CD14-positive monocyte (primary cell): ENCODE data around the gene CEP128. TPM values are rescaled to one million over a fixed set of nuclear protein-coding genes. Genes with fewer than 3 reads are reported as not detected.

ENCODE experiments used
- DNase-seq, 3 donors: peaks; one replicate each; pipeline ENCODE4 v3.0.0-alpha.2; 2011 to 2022
- H2AFZ ChIP-seq: 2 replicates; pipeline ENCODE4 v1.6.0; 2012; ENCODE audit warnings: mild to moderate bottlenecking, low read depth, low read length, inconsistent platforms; ENCODE audit not compliant: insufficient read depth, poor library complexity, severe bottlenecking
- H3K27ac ChIP-seq, 2 donors: 1 replicate in 1 of 2; 2 replicates in 1 of 2; pipeline ENCODE4 v1.5.1; 2012 to 2013; ENCODE audit warnings: low read length in 2 of 2, control low read depth in 1 of 2, inconsistent platforms in 1 of 2, low read depth in 1 of 2, mild to moderate bottlenecking in 1 of 2
- H3K27me3 ChIP-seq, 2 donors: one replicate each; pipeline versions ENCODE4 v1.6.0 to v1.6.1; 2011 to 2013; ENCODE audit warnings: low read length in 2 of 2; ENCODE audit not compliant: control insufficient read depth in 2 of 2, insufficient read depth in 2 of 2
- H3K36me3 ChIP-seq, 2 donors: replicated peaks in 1 of 2; 1 replicate in 1 of 2; 2 replicates in 1 of 2; pipeline versions ENCODE4 v1.5.1 to v1.6.1; 2012 to 2013; ENCODE audit warnings: low read length in 2 of 2, control low read depth in 1 of 2, inconsistent platforms in 1 of 2, mild to moderate bottlenecking in 1 of 2; ENCODE audit not compliant: insufficient read depth in 2 of 2, control insufficient read depth in 1 of 2
- H3K4me1 ChIP-seq, 2 donors: 1 replicate in 1 of 2; 2 replicates in 1 of 2; pipeline versions ENCODE4 v1.5.1 to v1.6.1; 2012 to 2013; ENCODE audit warnings: low read length in 2 of 2, control low read depth in 1 of 2, inconsistent platforms in 1 of 2, mild to moderate bottlenecking in 1 of 2, moderate library complexity in 1 of 2; ENCODE audit not compliant: insufficient read depth in 2 of 2, control insufficient read depth in 1 of 2
- H3K4me2 ChIP-seq: replicated peaks from 2 replicates; pipeline ENCODE3; 2012; ENCODE audit warnings: low read length, moderate library complexity, mild to moderate bottlenecking; ENCODE audit not compliant: poor library complexity, severe bottlenecking; ENCODE audit errors: extremely low read depth
- H3K4me3 ChIP-seq, 3 experiments: fragments of 200-600 bp in 1 of 3; sonication (generic) in 1 of 3; replicated peaks in 1 of 3; 1 replicate in 2 of 3; 2 replicates in 1 of 3; pipeline ENCODE4 v1.5.1; 2011 to 2013; ENCODE audit warnings: low read length in 3 of 3, mild to moderate bottlenecking in 3 of 3, control low read depth in 2 of 3, low read depth in 2 of 3, inconsistent platforms in 1 of 3, moderate library complexity in 1 of 3
- H3K79me2 ChIP-seq: 2 replicates; pipeline ENCODE4 v1.6.0; 2012; ENCODE audit warnings: mild to moderate bottlenecking, control low read depth, inconsistent platforms, low read length, moderate library complexity; ENCODE audit not compliant: insufficient read depth
- H3K9ac ChIP-seq: 2 replicates; pipeline ENCODE4 v1.6.0; 2017; ENCODE audit warnings: low read length, mild to moderate bottlenecking; ENCODE audit not compliant: insufficient read depth, poor library complexity, severe bottlenecking
- H3K9me3 ChIP-seq, 2 donors: replicated peaks in 1 of 2; 1 replicate in 1 of 2; 2 replicates in 1 of 2; pipeline versions ENCODE4 v1.5.1 to v1.6.1; 2012 to 2013; ENCODE audit warnings: low read length in 2 of 2, control low read depth in 1 of 2; ENCODE audit not compliant: control insufficient read depth in 1 of 2, insufficient read depth in 1 of 2
- H4K20me1 ChIP-seq: 2 replicates; pipeline ENCODE4 v1.6.0; 2012; ENCODE audit warnings: mild to moderate bottlenecking, low read length, control low read depth, moderate library complexity; ENCODE audit not compliant: insufficient read depth
- H3K27ac Mint-ChIP-seq, 7 donors: one replicate each; pipeline ENCODE4 v1.8.0; 2020; ENCODE audit warnings: mild to moderate bottlenecking in 7 of 7, mixed read lengths in 7 of 7, moderate library complexity in 6 of 7, inconsistent platforms in 2 of 7
- H3K27me3 Mint-ChIP-seq, 3 donors: one replicate each; pipeline ENCODE4 v1.8.0; 2021 to 2022; ENCODE audit warnings: low read depth in 3 of 3, mild to moderate bottlenecking in 3 of 3, mixed read lengths in 3 of 3, moderate library complexity in 3 of 3, inconsistent platforms in 1 of 3
- H3K36me3 Mint-ChIP-seq, 2 donors: one replicate each; pipeline ENCODE4 v1.8.0; 2020; ENCODE audit warnings: mixed read lengths in 2 of 2, inconsistent platforms in 1 of 2, mild to moderate bottlenecking in 1 of 2
- H3K4me1 Mint-ChIP-seq: one replicate; pipeline ENCODE4 v1.8.0; 2020; ENCODE audit warnings: mild to moderate bottlenecking, mixed read lengths
- H3K4me3 Mint-ChIP-seq, 2 donors: one replicate each; pipeline ENCODE4 v1.8.0; 2020; ENCODE audit warnings: mild to moderate bottlenecking in 2 of 2, mixed read lengths in 2 of 2, moderate library complexity in 1 of 2
- H3K9me3 Mint-ChIP-seq, 7 donors: one replicate each; pipeline ENCODE4 v1.8.0; 2020 to 2022; ENCODE audit warnings: mixed read lengths in 7 of 7, mild to moderate bottlenecking in 6 of 7, moderate library complexity in 6 of 7, inconsistent platforms in 2 of 7
- CTCF ChIP-seq: fragments of 200-600 bp; IDR thresholded peaks from one replicate; pipeline ENCODE4 v1.8.0; 2022; ENCODE audit warnings: antibody characterized with exemption, mild to moderate bottlenecking
- WGBS: methylation state at CpG from one replicate; pipeline ENCODE4 v1.1.5; 2013; ENCODE audit warnings: missing lambda C conversion rate; ENCODE audit not compliant: insufficient coverage; 5-methylcytosine and 5-hydroxymethylcytosine counted together
- intact Hi-C, 2 donors: fragments of 100-400 bp; cut with micrococcal nuclease; formaldehyde crosslinking; loops; one replicate each; pipeline versions ENCODE4 v1.15.0 to v1.15.1; 2023
- polyA plus RNA-seq, 3 donors: library from polyadenylated mRNA; depleted of rRNA in 1 of 3; unstranded in 2 of 3; stranded (reverse) in 1 of 3; fragments of 300-500 nt in 2 of 3; fragments of >200 nt in 1 of 3; fragmentation: Illumina TruSeq in 2 of 3; gene quantifications; 1 replicate in 2 of 3; 2 replicates in 1 of 3; pipeline ENCODE4 v1.2.3, GENCODE V29; 2012 to 2021

The CEP128 gene
- polyA plus RNA-seq, 3 donors, result 0.41 to 0.88 (median 0.62) TPM

GRCh38 chr14:80988192-80988591 is 46.7 kb upstream of the CEP128 start:
- Histone ChIP-seq H4K20me1 (no peaks in the 10 kb centered on the region), H3K9me3 (no peaks in the 10 kb centered on the region), H3K27me3 (no peaks in the 10 kb centered on the region), H2AFZ (no peak overlapping the region), H3K9ac (no peak overlapping the region), H3K4me2 (no peak overlapping the region), H3K79me2 (no peaks in the 10 kb centered on the region), H3K27ac (no peak overlapping the region), H3K4me1 (no peaks in the 10 kb centered on the region), H3K36me3 (no peaks in the 10 kb centered on the region), H3K4me3 (no peak overlapping the region)
- intact Hi-C loops, result no loop called here
- no peaks in the 10 kb centered on the region for H3K9me3 Mint-ChIP-seq
- peaks cover 0 to 3% (median 0%) of the 10 kb centered on the region in 3 donors for H3K27me3 Mint-ChIP-seq
- no peaks in the 10 kb centered on the region for H3K4me1 Mint-ChIP-seq
- DNase-seq, result peak in 2 of 3 donors; percentile 24 to 38
- H3K27ac Mint-ChIP-seq, result no peak overlapping the region
- no peak for TF ChIP-seq CTCF
- 83% methylated on average over 1 of the region's 1 CpG for WGBS
- no peaks in the 10 kb centered on the region for H3K36me3 Mint-ChIP-seq
- no peak overlapping the region for H3K4me3 Mint-ChIP-seq

- H3K9me3 Mint-ChIP-seq, result no peaks in the 10 kb centered on the region
- no peaks in the 10 kb centered on the region for H3K36me3 ChIP-seq
- intact Hi-C loops, result no loop called here
Observed at GRCh38 chr14:80987235-80988032, 45.9 kb upstream of the CEP128 start.

More at GRCh38 chr14:80987235-80988032, 45.9 kb upstream of the CEP128 start:
- Histone ChIP-seq H3K4me2 (no peak overlapping the region), H3K9ac (no peak overlapping the region), H3K27ac (no peak overlapping the region), H3K79me2 (no peaks in the 10 kb centered on the region), H2AFZ (no peak overlapping the region), H4K20me1 (no peaks in the 10 kb centered on the region), H3K27me3 (no peaks in the 10 kb centered on the region), H3K4me1 (no peaks in the 10 kb centered on the region), H3K4me3 (no peak overlapping the region), H3K9me3 (no peaks in the 10 kb centered on the region)
- WGBS, result 0% methylated on average over 2 of the region's 6 CpGs
- DNase-seq, result peak; percentile 46 to 66 (median 63)
- TF ChIP-seq CTCF, result peak; percentile 98
- Mint-ChIP-seq H3K36me3 (no peaks in the 10 kb centered on the region), H3K27ac (no peak overlapping the region), H3K27me3 (peaks cover 0 to 3% (median 0%) of the 10 kb centered on the region in 3 donors), H3K4me1 (no peaks in the 10 kb centered on the region), H3K4me3 (no peak overlapping the region)
